ENCODE data around the gene ARHGEF10L. TPM values are rescaled to one million over a fixed set of nuclear protein-coding genes. Genes with fewer than 3 reads are reported as not detected.

Gene ARHGEF10L
- total RNA-seq, 2 donors from 2014 or later, result 26.0 to 39.7 TPM

- Histone ChIP-seq H3K4me3 (no peak overlapping the region), H3K4me1 (replicated peaks) (no peaks in the 10 kb centered on the region), H3K36me3 (no peaks in the 10 kb centered on the region), H3K9me3 (no peaks in the 10 kb centered on the region), H3K27me3 (replicated peaks; ENCODE audit: insufficient read depth) (no peaks in the 10 kb centered on the region), H3K27ac (no peak overlapping the region)
- intact Hi-C loops (cut with DNase I), result no loop called here
- 87% methylated on average over 19 of the region's 19 CpGs for WGBS
- DNase-seq (ENCODE audit: low spot score), result no peak
- TF ChIP-seq POLR2A (IDR thresholded peaks at IDR 0.05) (no peak), POLR2AphosphoS5 (IDR thresholded peaks at IDR 0.05) (no peak), CTCF (IDR thresholded peaks at IDR 0.05) (no peak)
Observed at GRCh38 chr1:17699581-17699980, 160.1 kb downstream of the ARHGEF10L start.

GRCh38 chr1:17700945-17701810, 161.7 kb downstream of the ARHGEF10L start:
- Histone ChIP-seq H3K27me3 (replicated peaks; ENCODE audit: insufficient read depth) (no peaks in the 10 kb centered on the region), H3K4me3 (no peak overlapping the region), H3K4me1 (replicated peaks) (no peaks in the 10 kb centered on the region), H3K36me3 (no peaks in the 10 kb centered on the region), H3K27ac (no peak overlapping the region), H3K9me3 (no peaks in the 10 kb centered on the region)
- 87% methylated on average over 21 of the region's 21 CpGs for WGBS
- TF ChIP-seq POLR2AphosphoS5 (IDR thresholded peaks at IDR 0.05), result no peak
- TF ChIP-seq POLR2A (IDR thresholded peaks at IDR 0.05), result no peak
- no peak for TF ChIP-seq CTCF (IDR thresholded peaks at IDR 0.05)
- no peak for DNase-seq (ENCODE audit: low spot score)
- intact Hi-C loops (cut with DNase I), result no loop called here

- no peaks in the 10 kb centered on the region for H3K4me1 ChIP-seq (replicated peaks)
- 70% methylated on average over 7 of the region's 7 CpGs for WGBS
- no peaks in the 10 kb centered on the region for H3K36me3 ChIP-seq
- peaks cover 5% of the 10 kb centered on the region for H3K27me3 ChIP-seq (replicated peaks; ENCODE audit: insufficient read depth)
- H3K4me3 ChIP-seq, result no peak overlapping the region
- intact Hi-C loops (cut with DNase I), result no loop called here
- no peak for DNase-seq (ENCODE audit: low spot score)
- H3K27ac ChIP-seq, result no peak overlapping the region
- no peak for TF ChIP-seq POLR2A (IDR thresholded peaks at IDR 0.05)
- no peak for TF ChIP-seq POLR2AphosphoS5 (IDR thresholded peaks at IDR 0.05)
- TF ChIP-seq CTCF (IDR thresholded peaks at IDR 0.05), result no peak
- H3K9me3 ChIP-seq, result no peaks in the 10 kb centered on the region
Observed at GRCh38 chr1:17704176-17704575, 164.7 kb downstream of the ARHGEF10L start.

- intact Hi-C loops (cut with DNase I), result no loop called here
- Histone ChIP-seq H3K36me3 (no peaks in the 10 kb centered on the region), H3K27ac (no peak overlapping the region), H3K4me3 (no peak overlapping the region), H3K27me3 (replicated peaks; ENCODE audit: insufficient read depth) (peaks cover 5% of the 10 kb centered on the region), H3K4me1 (replicated peaks) (no peaks in the 10 kb centered on the region), H3K9me3 (no peaks in the 10 kb centered on the region)
- no peak for DNase-seq (ENCODE audit: low spot score)
- TF ChIP-seq POLR2A (IDR thresholded peaks at IDR 0.05) (no peak), POLR2AphosphoS5 (IDR thresholded peaks at IDR 0.05) (no peak), CTCF (IDR thresholded peaks at IDR 0.05) (no peak)
- WGBS, result 60% methylated on average over 10 of the region's 10 CpGs
Observed at GRCh38 chr1:17706445-17706844, 166.9 kb downstream of the ARHGEF10L start.

- 88% methylated on average over 3 of the region's 3 CpGs for WGBS
- H3K4me1 ChIP-seq (replicated peaks), result no peaks in the 10 kb centered on the region
- TF ChIP-seq POLR2A (IDR thresholded peaks at IDR 0.05) (no peak), CTCF (IDR thresholded peaks at IDR 0.05) (no peak), POLR2AphosphoS5 (IDR thresholded peaks at IDR 0.05) (no peak)
- no peak overlapping the region for H3K4me3 ChIP-seq
- H3K27ac ChIP-seq, result no peak overlapping the region
- H3K36me3 ChIP-seq, result no peaks in the 10 kb centered on the region
- intact Hi-C loops (cut with DNase I), result no loop called here
- H3K27me3 ChIP-seq (replicated peaks; ENCODE audit: insufficient read depth), result peaks cover 5% of the 10 kb centered on the region
- no peak for DNase-seq (ENCODE audit: low spot score)
- H3K9me3 ChIP-seq, result no peaks in the 10 kb centered on the region
Observed at GRCh38 chr1:17709981-17710380, 170.5 kb downstream of the ARHGEF10L start.

All from prostate gland (tissue), 2 donors.